Hematopoietic multipotent progenitor cell treated with erythropoietin and hydrocortisone succinate and interleukin-3 and kit ligand, for 17 days (in vitro differentiated cells): ENCODE results near the gene TP53TG3D.
"Not testable (repeated sequence)": the region's sequence is repeated elsewhere in the genome, so short reads cannot be mapped to it uniquely, and the experiment has no call there.

Experiments used
- DNase-seq: peaks from one replicate; pipeline ENCODE4 v3.0.0-alpha.2; 2015; ENCODE audit warnings: low spot score

The TP53TG3D gene, protein sequence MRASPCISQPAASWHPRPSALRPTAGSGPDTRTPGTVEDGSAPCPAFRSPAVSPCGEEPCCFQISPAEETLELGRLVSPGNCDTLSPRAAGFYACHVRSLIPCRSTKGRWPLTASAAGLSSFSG

DNA sequence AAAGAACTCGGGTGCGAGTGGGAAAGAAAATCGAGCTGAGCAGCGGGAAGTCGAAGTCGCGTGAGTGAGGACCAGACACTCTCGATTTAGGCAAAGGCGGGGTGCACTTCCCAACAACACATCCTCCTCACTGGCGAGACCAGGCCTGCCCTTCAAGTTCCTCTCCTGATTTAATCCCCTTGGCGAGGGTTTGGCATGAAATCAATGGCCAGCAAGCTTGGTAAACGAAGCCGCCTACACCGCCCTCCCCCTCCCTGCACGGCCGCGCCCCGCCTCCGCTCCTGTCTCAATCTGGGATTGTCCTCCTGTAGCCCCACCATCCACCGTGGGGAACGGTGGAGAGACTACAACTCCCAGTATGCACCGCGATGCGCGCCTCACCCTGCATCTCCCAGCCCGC, at the start of gene TP53TG3D:
Gene TP53TG3D, plus strand, starts transcription at position 301 of the 400 bp plus-strand sequence. Its CDS starts 68 bp downstream, at position 369.
- DNase-seq, result not testable (repeated sequence)

GRCh38 chr16:32253507-32253906, 421 bp downstream of the TP53TG3D start:
- not testable (repeated sequence) for DNase-seq

DNA sequence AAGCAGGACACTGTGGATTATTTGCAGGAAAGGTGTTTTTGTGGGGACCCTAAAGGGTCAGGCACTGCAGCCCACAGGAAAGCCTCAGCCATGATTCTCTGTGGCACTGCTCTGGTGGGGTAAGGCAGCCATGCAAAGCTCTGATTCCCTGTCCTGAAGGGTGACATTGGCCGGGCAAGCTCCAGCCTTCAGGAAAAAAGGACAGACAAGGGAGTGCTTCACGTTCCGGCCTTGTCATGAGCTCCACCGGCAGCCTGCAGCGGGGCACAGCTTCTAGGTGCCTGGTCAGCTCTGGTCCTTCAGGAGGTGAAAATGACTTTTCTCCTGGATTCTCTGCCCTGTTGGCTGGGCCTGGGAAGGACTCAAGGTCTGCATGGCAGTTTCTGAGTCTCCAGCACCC, 8.4 kb downstream of the TP53TG3D start:
- not testable (repeated sequence) for DNase-seq

- not testable (repeated sequence) for DNase-seq
Measured at GRCh38 chr16:32263552-32263951, 10.5 kb downstream of the TP53TG3D start.

GRCh38 chr16:32281910-32282309, 28.8 kb downstream of the TP53TG3D start:
- DNase-seq, result not testable (repeated sequence)

- not testable (repeated sequence) for DNase-seq
Measured at GRCh38 chr16:32283024-32283423, 29.9 kb downstream of the TP53TG3D start.

DNA sequence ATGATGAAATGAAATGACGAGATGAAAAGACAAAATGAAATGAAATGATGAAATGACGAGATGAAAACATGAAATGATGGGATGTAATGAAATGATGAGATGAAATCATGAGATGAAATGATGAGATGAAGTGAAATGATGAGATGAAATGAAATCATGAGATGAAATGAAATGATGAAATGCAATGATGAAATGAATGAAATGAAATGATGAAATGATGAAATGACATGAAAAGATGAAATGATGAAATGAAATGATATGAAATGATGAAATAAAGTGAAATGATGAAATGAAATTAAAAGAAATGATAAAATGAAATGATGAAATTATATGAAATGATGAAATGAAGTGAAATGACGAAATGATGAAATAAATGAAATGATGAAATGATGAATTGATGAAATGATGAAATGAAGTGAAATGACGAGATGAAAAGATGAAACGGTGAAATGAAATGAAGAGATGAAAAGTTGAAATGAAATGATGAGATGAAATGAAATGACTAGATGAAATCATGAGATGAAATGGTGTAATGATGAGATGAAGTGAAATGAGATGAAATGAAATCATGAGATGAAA, 30.9 kb downstream of the TP53TG3D start:
- not testable (repeated sequence) for DNase-seq

GRCh38 chr16:32284800-32285796, 32.0 kb downstream of the TP53TG3D start:
- not testable (repeated sequence) for DNase-seq

- not testable (repeated sequence) for DNase-seq
Measured at GRCh38 chr16:32286193-32286592, 33.1 kb downstream of the TP53TG3D start.

DNA sequence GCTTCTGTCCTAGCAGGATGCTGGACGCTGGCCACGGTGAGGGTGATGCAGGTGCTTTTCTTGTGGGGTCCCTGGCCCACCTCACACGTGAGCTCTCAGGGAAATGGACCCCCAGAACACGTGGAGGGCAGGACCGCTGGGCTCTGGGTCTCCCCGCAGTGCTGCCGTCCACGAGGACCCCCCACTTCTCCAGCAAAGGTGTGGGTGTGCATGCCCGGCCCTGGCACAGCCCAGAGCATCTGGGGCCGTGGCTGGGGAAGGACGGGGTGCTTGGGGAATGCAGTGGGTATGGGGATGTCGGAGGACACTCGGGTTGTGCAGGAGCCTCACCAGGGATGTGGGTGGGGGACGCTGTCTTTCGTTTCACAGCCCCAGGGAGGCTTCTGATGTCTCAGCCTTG, 34.7 kb downstream of the TP53TG3D start:
- DNase-seq, result not testable (repeated sequence)

DNA sequence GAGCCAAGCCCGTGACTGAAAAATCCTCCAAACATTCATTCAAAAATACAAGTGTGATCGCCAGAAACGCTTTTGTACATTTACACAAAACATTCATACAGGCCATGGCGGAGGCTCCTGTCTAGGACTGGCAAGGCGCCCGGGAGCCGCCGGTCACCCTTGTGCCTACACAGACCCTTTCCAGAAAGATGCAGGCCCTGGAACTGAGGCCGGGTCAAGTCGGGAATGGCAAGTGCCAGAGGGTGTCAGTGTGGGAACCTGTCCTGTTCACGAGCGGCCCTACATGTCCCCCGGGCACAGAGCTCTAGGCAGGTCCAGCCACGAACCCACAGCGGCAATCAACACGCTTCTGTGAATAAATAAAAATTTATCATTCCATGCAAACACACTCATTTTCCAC, 36.1 kb downstream of the TP53TG3D start:
- DNase-seq, result not testable (repeated sequence)

DNA sequence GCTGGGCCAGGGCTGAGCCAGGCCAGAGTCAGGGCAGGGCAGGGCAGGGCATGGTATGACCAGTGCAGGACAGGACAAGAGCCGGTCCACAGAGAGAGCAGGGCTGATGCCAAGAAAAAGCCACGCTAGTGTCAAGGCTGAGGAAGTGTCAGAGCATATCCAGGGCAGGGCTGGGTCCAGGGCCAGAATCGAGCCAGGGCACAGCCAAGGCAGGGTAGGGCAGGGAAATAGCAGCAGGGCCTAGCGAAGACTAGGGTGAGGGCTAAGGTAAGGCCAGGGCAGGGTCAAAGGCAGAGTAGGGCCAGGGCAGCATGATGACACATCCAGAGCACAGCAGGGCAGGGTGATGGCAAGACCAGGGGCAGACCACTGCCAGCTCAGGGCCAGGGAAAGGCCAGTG, 49.7 kb downstream of the TP53TG3D start:
- not testable (repeated sequence) for DNase-seq
